ENCODE measurements around the gene STAP1.

GRCh38 chr4:67522230-67522629, 36.3 kb upstream of the STAP1 start:
- TF ChIP-seq REST (IDR thresholded peaks at IDR 0.05; ENCODE audit: borderline replicate concordance) (no peak), CTCF (IDR thresholded peaks at IDR 0.05; ENCODE audit: poor library complexity, severe bottlenecking) (no peak), EP300 (conservative IDR thresholded peaks at IDR 0.05; ENCODE audit: poor library complexity, severe bottlenecking) (peak; percentile 35), EZH2 (IDR thresholded peaks at IDR 0.05; ENCODE audit: borderline replicate concordance, insufficient read depth, low read length, poor library complexity, severe bottlenecking) (no peak)

Data from neural cell (in vitro differentiated cells).